Activated CD8-positive, alpha-beta memory T cell treated with anti-CD3 and anti-CD28 coated beads, Interleukin-2, amount 50 U/mL, for 1 hour (primary cell): ENCODE measurements around the gene TIMM10.

ENCODE experiments used
- DNase-seq: peaks from one replicate; pipeline ENCODE4 v3.0.0-alpha.2; 2020; ENCODE audit errors: extremely low read depth

The TIMM10 gene

GRCh38 chr11:57504511-57504910 is 26.0 kb downstream of the TIMM10 start:
- no peak for DNase-seq

DNA sequence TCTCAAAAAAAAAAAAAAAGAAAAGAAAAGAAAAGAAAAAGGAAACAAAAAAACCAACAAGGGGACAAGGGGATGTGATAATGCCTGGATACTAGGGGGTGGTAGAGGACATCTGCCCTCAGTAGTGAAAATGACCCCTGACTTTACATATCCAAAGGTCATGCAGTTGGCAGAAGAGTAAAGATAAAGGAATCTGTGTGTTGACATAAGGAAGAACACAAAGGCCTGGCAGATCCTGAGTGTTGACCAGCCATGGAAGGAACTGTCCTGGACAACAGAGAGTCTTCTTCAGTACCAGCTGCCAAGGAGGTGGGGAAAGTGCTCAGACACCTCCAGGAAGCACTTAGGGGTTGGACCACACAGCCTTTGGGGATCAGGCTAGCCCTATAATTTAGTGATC is 27.7 kb downstream of the TIMM10 start:
- no peak for DNase-seq

GRCh38 chr11:57502376-57502775 is 28.2 kb downstream of the TIMM10 start:
- DNase-seq = no peak

DNA sequence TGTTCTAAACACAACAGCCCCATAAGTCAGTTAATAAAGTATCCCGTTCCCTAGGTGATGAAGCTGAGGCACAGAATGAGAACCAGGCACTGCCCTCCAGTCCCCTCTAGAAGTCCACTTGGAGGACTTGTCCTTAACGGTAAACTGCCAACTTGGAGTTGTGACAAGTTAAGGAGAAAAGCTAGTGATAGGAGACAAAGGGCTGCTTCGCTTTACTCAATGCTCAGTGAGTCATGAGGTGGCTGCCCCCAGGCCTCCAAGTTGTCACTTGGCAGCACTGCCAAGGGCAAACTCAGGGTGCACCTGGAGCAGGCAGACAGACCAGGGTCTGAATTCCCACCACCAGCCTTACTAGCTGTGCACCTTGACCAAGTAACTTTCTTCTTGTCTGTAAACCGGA is 28.6 kb downstream of the TIMM10 start:
- no peak for DNase-seq

DNA sequence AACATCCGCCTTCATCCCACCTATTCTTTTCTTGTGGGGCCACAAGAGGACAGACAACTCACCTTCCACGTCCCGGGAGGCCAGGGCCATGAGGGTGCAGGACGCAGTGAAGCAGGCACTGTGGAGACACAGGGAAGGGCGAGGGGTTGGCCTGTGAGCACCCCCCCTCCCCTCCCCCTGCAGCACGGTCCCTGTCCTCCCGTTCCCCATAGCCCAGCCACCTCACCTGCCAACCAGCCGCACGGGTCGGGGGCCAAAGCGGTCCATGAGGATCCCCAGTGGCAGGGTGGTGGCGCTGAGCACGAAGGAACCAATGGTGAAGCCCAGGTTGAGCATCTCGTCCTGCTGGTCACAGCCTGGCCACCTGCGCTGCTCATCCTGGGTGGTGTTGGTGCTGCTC is 29.6 kb downstream of the TIMM10 start:
- DNase-seq = no peak

GRCh38 chr11:57500515-57500914 is 30.0 kb downstream of the TIMM10 start:
- DNase-seq = no peak

DNA sequence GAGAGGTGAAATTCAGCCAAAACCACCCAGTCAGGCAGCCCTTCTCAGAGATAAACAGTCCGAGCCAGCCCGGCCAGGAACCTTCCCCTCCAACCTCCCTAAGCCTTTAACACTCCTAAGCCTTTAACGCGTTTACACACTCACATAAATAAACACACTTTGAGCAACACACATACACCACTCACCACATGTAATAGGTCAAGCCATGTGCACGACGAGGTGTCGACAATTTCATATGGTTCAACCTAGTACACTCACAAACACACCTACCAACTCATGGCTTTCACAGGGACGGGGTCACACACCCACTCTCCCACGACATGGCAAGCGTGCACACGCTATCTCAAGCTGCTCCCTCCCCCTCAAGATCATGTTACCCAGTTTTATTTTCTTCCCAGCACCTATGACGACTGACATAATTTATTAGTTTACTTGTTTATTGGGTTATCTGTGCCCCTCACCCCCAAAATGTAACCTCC is 30.5 kb downstream of the TIMM10 start:
- no peak for DNase-seq

- no peak for DNase-seq
Observed at GRCh38 chr11:57499413-57499982, 31.1 kb downstream of the TIMM10 start.

DNA sequence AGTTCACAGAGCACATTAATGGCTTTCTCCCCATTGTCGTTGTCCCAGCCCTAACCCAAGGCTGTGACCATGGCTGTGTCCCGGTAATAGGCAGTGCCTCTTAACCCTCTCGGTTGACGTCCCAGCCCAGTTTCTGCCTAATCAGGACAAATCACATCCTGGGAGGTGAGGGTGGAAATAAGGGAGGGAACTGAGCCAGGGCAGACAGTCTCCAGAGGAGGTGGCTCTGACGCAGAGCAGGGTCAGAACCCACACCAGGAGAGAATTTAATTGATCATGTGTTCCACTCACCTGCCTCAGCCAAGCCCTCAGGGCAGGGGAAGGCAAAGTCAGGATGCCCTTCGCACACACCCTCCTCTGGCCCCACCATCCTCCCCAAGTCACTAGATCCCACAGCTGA is 32.0 kb downstream of the TIMM10 start:
- DNase-seq = no peak

- DNase-seq = no peak
Observed at GRCh38 chr11:57497303-57498247, 33.0 kb downstream of the TIMM10 start.

DNA sequence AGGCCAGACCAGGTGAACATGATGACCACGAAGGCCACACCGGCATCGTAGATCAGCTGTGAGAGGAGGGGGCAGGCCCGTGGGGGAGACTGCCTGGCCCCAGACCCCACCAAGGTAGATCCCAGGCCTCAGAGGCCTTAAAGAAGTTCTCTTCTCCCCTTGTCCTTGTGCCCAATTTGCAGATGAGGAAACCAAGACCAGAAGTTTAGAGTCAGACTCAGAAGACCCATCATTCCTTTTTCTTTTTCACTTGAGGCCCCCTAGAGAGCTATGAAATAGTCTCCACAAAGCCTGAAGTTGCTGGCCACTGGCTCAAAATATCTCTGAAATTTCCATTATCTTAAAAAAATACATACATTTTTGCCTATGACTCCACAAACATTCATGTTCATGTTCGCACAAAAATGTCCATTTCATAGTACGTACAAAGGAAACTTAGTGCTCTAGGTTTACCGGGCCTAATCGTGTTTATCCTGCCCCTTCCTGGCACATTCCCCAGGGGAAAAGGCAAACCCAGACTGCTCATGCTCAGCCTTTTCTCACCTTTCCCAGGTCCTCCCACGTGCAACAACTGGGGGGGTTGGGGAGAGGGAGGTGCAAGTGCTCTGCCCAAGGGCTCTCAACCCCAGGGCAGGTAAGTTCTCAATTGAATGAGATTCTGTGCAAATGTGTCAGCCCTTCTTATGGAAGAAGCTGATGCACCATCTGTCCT is 34.3 kb downstream of the TIMM10 start:
- no peak for DNase-seq

- DNase-seq = no peak
Observed at GRCh38 chr11:57493507-57494503, 36.7 kb downstream of the TIMM10 start.

DNA sequence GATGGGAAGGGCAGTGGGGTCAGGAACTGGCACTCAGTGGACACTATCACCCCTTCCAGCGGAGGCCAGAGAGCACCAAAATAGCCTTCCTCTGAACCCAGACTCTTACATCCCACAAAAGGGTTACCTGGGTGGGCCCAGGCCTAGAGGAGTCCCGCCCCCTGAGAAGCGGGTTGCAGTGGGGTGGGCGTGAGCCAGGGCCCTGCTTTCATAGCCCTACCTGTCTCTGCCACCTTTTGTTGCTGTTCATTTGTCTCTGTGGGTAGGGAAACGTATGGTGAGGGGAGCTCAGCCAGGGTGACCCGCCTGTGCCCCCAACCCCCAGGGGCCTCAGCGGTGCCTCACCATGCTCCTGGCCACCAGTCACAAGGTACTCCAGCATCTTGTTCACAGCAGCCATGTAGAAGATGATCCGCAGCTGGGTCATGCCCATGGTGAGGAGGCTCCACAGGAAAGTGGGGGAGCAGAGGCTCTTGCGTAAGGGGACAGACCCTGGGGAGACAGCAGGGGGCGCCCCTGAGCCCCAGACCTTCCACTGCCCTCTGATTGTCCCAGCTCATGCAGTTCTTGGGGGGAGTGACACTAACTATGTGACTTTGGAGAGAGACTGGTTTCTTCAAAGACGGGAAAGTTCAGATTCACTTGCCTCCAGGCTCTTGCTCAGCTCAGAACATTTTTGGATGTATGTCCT is 39.0 kb downstream of the TIMM10 start:
- no peak for DNase-seq

- no peak for DNase-seq
Observed at GRCh38 chr11:57490456-57491248, 39.9 kb downstream of the TIMM10 start.

GRCh38 chr11:57487920-57488659 is 42.5 kb downstream of the TIMM10 start:
- DNase-seq = no peak

- no peak for DNase-seq
Observed at GRCh38 chr11:57487021-57487778, 43.4 kb downstream of the TIMM10 start.

GRCh38 chr11:57485217-57485990 is 45.1 kb downstream of the TIMM10 start:
- no peak for DNase-seq
